ENCODE measurements around the gene SLC22A13. TPM values are rescaled to one million over a fixed set of nuclear protein-coding genes. Genes with fewer than 3 reads are reported as not detected.

The SLC22A13 gene
- total and polyA plus RNA-seq, 2 of the 4 experiments (the other 2 are of a cell fraction), result under 0.01 to 0.22 TPM

DNA sequence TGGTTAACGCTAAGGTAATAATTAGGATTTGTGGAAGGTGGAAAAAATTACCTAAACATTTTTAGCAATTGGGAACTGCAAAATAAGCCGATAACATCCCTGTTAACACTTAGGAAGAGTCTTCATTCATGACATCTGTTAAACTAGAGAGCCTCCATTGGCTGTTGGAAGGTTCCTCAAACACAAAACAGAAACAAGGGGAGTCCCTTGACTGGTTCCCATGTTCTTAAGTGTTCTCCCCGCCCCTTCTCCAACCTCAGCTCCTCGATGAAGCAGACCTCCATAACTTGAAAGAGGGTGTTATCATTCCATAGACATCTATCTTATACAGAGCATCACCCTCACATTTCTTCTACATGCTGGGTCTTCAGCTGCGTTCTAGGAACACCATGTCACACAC is 2.5 kb downstream of the SLC22A13 start:
- Histone ChIP-seq H3K27me3 (ENCODE audit: control insufficient read depth, insufficient read depth, low read length) (no peaks in the 10 kb centered on the region), H4K20me1 (ENCODE audit: insufficient read depth, low read length) (no peaks in the 10 kb centered on the region), H3K4me1 (ENCODE audit: control insufficient read depth, insufficient read depth, low read length) (no peaks in the 10 kb centered on the region; the same call in 1 of the 2 replicates), H3K56ac (ENCODE audit: extremely low read depth, insufficient read depth, low read length) (no peak overlapping the region), H3K23ac (ENCODE audit: low read depth, low read length) (no peak overlapping the region), H3K4ac (ENCODE audit: low read depth, low read length) (no peak overlapping the region), H2BK5ac (ENCODE audit: low read depth, low read length, poor library complexity, severe bottlenecking) (no peak overlapping the region), H2BK20ac (ENCODE audit: low read depth, low read length) (no peak overlapping the region), H3K79me1 (ENCODE audit: low read depth in 1 of 2, low read length in 2 of 2) (0 out of 4 replicates have a peak, but pooled peaks cover 0 to 5% of the 10 kb centered on the region in 2 experiments), H3K36me3 (ENCODE audit: control insufficient read depth, insufficient read depth, low read length) (peaks cover 1% of the 10 kb centered on the region; the same call in 1 of the 2 replicates), H2AK9ac (replicated peaks; ENCODE audit: low read depth, low read length, poor library complexity) (no peak overlapping the region), H3K27ac (ENCODE audit: insufficient read depth, low read length) (no peak overlapping the region), H2AK5ac (ENCODE audit: low read depth, low read length) (no peak overlapping the region), H2BK120ac (ENCODE audit: low read depth, low read length) (no peak overlapping the region), H4K91ac (ENCODE audit: insufficient read depth, low read depth, low read length) (no peak overlapping the region), H3K9ac (ENCODE audit: low read depth, low read length) (no peak overlapping the region), H3K14ac (replicated peaks; ENCODE audit: low read depth, low read length) (no peak overlapping the region), H3K18ac (ENCODE audit: low read depth, low read length) (no peak overlapping the region), H2AFZ (replicated peaks; ENCODE audit: low read length, poor library complexity) (no peak overlapping the region), H3K4me2 (ENCODE audit: low read depth, low read length) (no peak overlapping the region), H3K4me3 (ENCODE audit: insufficient read depth, low read depth, low read length) (no peak overlapping the region), H4K5ac (ENCODE audit: low read depth, low read length) (no peak overlapping the region), H3K9me1 (ENCODE audit: insufficient read depth, low read length) (peaks cover 16% of the 10 kb centered on the region), H2BK15ac (ENCODE audit: low read depth, low read length) (no peak overlapping the region), H3K9me3 (ENCODE audit: control insufficient read depth, insufficient read depth, low read length) (no peaks in the 10 kb centered on the region), H4K8ac (ENCODE audit: low read depth in 2 of 2, low read length in 2 of 2) (no peak overlapping the region)
- WGBS, 2 experiments (ENCODE audit: extremely low coverage in 2 of 2, insufficient read length in 1 of 2), result no CpG with 5 or more reads among the region's 5 CpGs
- no TSS peak for BruUV-seq (replicated peaks)
- in situ Hi-C loops (cut with MboI; ENCODE audit: low sequenced_read_pairs), result no loop called here
- ChIA-PET CTCF (no interaction called here), POLR2A (ENCODE audit: unreplicated experiment) (interaction anchor here (0.6 kb wide), 1 partner anchor 60 kb away, joined by 3 read pairs; no protein-coding TSS in a partner anchor)
- DNase-seq (no peak), ATAC-seq (ENCODE audit: low read depth) (no peak)
- intact Hi-C loops (cut with micrococcal nuclease), result no loop called here
- dilution Hi-C loops (cut with HindIII; ENCODE audit: low sequenced_read_pairs, unreplicated experiment), result no loop called here
- no peak for TF ChIP-seq FOS (IDR thresholded peaks at IDR 0.05; ENCODE audit: low read depth, low read length)
- no peak for TF ChIP-seq RAD21 (IDR thresholded peaks at IDR 0.05; ENCODE audit: low read length)
- TF ChIP-seq MXI1 (IDR thresholded peaks at IDR 0.05; ENCODE audit: borderline replicate concordance, low read depth, low read length), result no peak
- no peak for TF ChIP-seq RFX5 (IDR thresholded peaks at IDR 0.05; ENCODE audit: low read depth, low read length)
- no peak for TF ChIP-seq POLR2A (IDR thresholded peaks at IDR 0.05; ENCODE audit: low read depth, low read length)
- TF ChIP-seq CEBPB (IDR thresholded peaks at IDR 0.05; ENCODE audit: low read depth, low read length), result no peak
- TF ChIP-seq CHD1 (IDR thresholded peaks at IDR 0.05; ENCODE audit: low read depth, low read length), result no peak
- TF ChIP-seq, protein P1, sequence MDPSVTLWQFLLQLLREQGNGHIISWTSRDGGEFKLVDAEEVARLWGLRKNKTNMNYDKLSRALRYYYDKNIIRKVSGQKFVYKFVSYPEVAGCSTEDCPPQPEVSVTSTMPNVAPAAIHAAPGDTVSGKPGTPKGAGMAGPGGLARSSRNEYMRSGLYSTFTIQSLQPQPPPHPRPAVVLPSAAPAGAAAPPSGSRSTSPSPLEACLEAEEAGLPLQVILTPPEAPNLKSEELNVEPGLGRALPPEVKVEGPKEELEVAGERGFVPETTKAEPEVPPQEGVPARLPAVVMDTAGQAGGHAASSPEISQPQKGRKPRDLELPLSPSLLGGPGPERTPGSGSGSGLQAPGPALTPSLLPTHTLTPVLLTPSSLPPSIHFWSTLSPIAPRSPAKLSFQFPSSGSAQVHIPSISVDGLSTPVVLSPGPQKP (IDR thresholded peaks at IDR 0.05; ENCODE audit: borderline replicate concordance, low read depth, low read length), result no peak
- TF ChIP-seq, protein P2, sequence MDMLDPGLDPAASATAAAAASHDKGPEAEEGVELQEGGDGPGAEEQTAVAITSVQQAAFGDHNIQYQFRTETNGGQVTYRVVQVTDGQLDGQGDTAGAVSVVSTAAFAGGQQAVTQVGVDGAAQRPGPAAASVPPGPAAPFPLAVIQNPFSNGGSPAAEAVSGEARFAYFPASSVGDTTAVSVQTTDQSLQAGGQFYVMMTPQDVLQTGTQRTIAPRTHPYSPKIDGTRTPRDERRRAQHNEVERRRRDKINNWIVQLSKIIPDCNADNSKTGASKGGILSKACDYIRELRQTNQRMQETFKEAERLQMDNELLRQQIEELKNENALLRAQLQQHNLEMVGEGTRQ (IDR thresholded peaks at IDR 0.05; ENCODE audit: low read depth, low read length), result no peak
- TF ChIP-seq MAFK (IDR thresholded peaks at IDR 0.05; ENCODE audit: low read depth, low read length), result no peak
- TF ChIP-seq SMC3 (IDR thresholded peaks at IDR 0.05; ENCODE audit: low read depth, low read length), result no peak
- TF ChIP-seq RCOR1 (IDR thresholded peaks at IDR 0.05; ENCODE audit: insufficient replicate concordance, low read length), result no peak
- TF ChIP-seq BHLHE40 (IDR thresholded peaks at IDR 0.05; ENCODE audit: low read depth, low read length), result no peak
- TF ChIP-seq MAZ (IDR thresholded peaks at IDR 0.05; ENCODE audit: borderline replicate concordance, low read depth, low read length), result no peak
- TF ChIP-seq NFE2L2 (IDR thresholded peaks at IDR 0.05; ENCODE audit: low read depth, low read length), result no peak
- TF ChIP-seq, protein P3, sequence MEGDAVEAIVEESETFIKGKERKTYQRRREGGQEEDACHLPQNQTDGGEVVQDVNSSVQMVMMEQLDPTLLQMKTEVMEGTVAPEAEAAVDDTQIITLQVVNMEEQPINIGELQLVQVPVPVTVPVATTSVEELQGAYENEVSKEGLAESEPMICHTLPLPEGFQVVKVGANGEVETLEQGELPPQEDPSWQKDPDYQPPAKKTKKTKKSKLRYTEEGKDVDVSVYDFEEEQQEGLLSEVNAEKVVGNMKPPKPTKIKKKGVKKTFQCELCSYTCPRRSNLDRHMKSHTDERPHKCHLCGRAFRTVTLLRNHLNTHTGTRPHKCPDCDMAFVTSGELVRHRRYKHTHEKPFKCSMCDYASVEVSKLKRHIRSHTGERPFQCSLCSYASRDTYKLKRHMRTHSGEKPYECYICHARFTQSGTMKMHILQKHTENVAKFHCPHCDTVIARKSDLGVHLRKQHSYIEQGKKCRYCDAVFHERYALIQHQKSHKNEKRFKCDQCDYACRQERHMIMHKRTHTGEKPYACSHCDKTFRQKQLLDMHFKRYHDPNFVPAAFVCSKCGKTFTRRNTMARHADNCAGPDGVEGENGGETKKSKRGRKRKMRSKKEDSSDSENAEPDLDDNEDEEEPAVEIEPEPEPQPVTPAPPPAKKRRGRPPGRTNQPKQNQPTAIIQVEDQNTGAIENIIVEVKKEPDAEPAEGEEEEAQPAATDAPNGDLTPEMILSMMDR (conservative IDR thresholded peaks at IDR 0.05; ENCODE audit: low read depth, low read length), result no peak

Data from IMR-90 (cell line).